Thyroid gland (tissue), 4 donors: ENCODE data around the gene HYI.

Experiments
- CTCF ChIP-seq, 6 experiments: fragments of 200-600 bp in 3 of 6; fragments of 450-650 bp in 3 of 6; sonication (generic) in 3 of 6; IDR thresholded peaks; one replicate each; pipeline ENCODE4 v1.5.1; 2016 to 2019; ENCODE audit warnings: antibody characterized with exemption in 6 of 6, mild to moderate bottlenecking in 2 of 6, inconsistent platforms in 1 of 6, moderate library complexity in 1 of 6
- POLR2A ChIP-seq, 2 donors: fragments of 450-650 bp; IDR thresholded peaks; one replicate each; pipeline ENCODE4 v1.6.1; 2017; ENCODE audit warnings: antibody characterized with exemption in 2 of 2, mild to moderate bottlenecking in 2 of 2, moderate library complexity in 1 of 2

GRCh38 chr1:43495204-43495603 lies 41.5 kb upstream of the HYI start:
- TF ChIP-seq CTCF (IDR thresholded peaks at IDR 0.05) (no peak), POLR2A (IDR thresholded peaks at IDR 0.05) (no peak)
